ENCODE data around the gene CSF2. TPM values are rescaled to one million over a fixed set of nuclear protein-coding genes. Genes with fewer than 3 reads are reported as not detected.
"Not testable (repeated sequence)": the region's sequence is repeated elsewhere in the genome, so short reads cannot be mapped to it uniquely, and the experiment has no call there.

Gene CSF2
- total RNA-seq, 1 donor from 2014 or later, result not detected

DNA sequence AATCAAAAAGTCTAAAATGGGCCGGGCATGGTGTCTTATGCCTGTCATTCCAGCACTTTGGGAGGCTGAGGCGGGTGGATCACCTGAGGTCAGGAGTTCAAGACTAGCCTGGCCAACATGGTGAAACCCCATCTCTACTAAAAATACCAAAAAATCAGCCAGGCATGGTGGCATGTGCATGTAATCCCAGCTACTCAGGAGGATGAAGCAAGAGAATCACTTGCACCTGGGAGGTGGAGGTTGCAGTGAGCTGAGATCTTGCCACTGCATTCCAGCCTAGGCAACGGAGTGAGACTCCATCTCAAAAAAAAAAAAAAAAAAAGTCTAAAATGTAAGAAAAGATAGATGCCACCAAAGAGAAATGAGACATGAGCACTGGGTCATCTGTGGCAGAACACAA lies 49.4 kb downstream of the CSF2 start:
- H3K27me3 ChIP-seq; DNase-seq (ENCODE audit: extremely low spot score in 2 of 2); H3K4me3 ChIP-seq; H3K27ac ChIP-seq; intact Hi-C loops (cut with DNase I); H3K36me3 ChIP-seq; H3K9me3 ChIP-seq; H3K4me1 ChIP-seq: not testable (repeated sequence)

- DNase-seq (ENCODE audit: extremely low spot score in 2 of 2); H3K4me1 ChIP-seq; H3K4me3 ChIP-seq; H3K27ac ChIP-seq; H3K36me3 ChIP-seq; H3K9me3 ChIP-seq; intact Hi-C loops (cut with DNase I); H3K27me3 ChIP-seq: not testable (repeated sequence)
Observed at GRCh38 chr5:132123578-132123977, 50.0 kb downstream of the CSF2 start.

Small RNA genes within 50 kb of the gene (small RNA-seq; reads per million reads assigned to genes)
- not detected for gene RF00285

Other genes with a start within 250 kb of the CSF2 start
- gene MEIKIN, start 128.1 kb upstream of the CSF2 start, total RNA-seq, result not detected
- gene ACSL6, start 62.1 kb upstream of the CSF2 start, total RNA-seq, result 0.49 TPM
- not detected for gene IL3, start 13.1 kb upstream of the CSF2 start, total RNA-seq
- 42.0 TPM for gene P4HA2, start 154.1 kb downstream of the CSF2 start, total RNA-seq
- 76.4 TPM for gene PDLIM4, start 183.9 kb downstream of the CSF2 start, total RNA-seq
- 1.7 TPM for gene SLC22A4, start 220.6 kb downstream of the CSF2 start, total RNA-seq